HG03378 (cell line): ENCODE results near the gene TMEM86B.

Experiments
- ATAC-seq: cut with Tn5 transposase; IDR thresholded peaks from one replicate; pipeline ENCODE4 v1.9.1; 2021; ENCODE audit warnings: mild to moderate bottlenecking, moderate library complexity; ENCODE audit not compliant: unreplicated experiment

Gene TMEM86B

DNA sequence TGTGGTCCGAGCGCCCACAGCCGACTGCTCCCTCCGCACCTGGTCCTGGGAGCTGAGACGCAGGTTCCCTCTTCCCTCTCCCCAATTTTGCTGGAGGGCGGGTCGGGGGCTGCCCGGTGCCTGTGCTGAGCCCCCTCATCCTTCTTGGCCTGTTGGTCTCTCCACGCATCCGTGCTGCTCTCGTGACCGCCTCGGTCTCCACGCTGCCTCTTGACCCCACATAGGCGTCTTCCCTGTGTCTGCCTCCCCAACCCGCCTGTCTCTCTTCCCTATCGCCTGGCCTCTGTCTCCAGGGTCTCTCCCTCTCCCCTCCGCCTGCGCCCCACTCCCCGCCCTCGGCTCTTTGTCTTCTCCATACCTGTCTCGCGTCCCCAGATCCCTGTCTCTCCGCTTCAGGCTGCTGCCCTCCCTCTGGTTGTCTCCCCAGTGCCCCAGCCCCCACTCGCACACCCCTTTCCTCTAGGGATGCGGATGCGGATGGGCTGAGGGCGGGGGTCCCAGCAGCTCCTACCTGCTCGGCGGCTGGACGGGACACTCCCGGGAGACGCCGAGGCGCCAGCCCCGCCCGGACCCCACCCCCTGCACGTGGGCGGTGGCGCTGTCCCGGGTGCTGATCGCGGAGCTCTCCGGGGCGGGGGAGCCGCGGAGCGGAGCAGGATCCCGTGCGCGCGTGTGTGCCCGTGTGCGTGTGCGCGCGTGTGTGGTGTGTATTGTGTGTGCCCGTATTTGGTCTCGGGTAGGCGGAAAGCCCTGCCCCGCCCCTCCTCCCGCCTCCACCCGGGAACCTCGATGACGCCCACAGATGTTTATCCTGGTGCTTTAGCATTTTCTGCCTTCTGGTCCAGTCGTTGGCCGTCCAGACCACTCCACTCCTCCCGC, 48.7 kb downstream of the TMEM86B start, which contains the start of gene SYT5:
Gene SYT5 (minus strand): TSS at position 684 of the 879 bp plus-strand sequence. CDS start 1,248 bp downstream, outside the sequence.
- ATAC-seq: no peak

DNA sequence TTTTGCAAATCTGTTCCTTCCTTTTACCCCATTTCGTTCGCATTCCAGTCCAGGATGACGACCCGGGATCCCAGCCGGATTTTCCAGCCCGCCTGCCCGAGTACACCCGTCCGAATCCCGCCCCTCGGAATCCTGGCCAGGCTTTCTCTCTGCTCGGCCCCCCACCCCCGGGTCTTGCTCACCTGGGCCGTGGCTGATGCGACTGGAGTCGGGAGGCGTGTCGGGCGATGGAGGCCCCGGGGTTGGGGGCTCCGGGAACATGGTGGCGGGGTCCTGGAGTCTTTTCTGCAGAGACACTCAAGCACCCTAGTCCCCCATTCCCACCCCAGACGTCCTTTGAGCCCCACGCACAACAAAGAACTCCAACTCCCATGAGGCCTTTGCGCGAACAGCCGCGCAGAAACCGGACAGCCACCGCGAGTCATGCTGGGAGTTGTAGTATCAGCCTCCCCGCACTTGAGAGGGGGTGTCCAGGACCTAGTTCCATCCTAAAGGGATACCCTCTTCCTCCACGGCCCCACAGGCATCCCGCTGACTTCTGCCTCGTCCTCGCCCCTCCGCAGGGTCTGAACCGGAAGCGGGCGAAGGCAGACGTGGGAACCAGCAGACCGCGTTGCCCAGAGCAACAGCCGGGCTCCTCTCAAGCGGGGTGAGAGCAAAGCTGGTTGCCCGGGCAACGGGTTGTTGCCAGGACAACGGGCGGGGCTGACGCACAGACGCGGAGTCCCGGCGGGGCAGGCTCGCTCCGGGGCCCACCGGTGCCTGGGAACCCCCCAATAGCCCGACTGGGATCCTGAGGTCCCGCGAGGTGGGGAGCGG, 49.6 kb downstream of the TMEM86B start:
- ATAC-seq: no peak
